GM21447 (cell line): ENCODE results near the gene CCNG2.

Experiments used
- ATAC-seq: cut with Tn5 transposase; IDR thresholded peaks from one replicate; pipeline ENCODE4 v1.9.1; 2021; ENCODE audit not compliant: unreplicated experiment

Gene CCNG2

DNA sequence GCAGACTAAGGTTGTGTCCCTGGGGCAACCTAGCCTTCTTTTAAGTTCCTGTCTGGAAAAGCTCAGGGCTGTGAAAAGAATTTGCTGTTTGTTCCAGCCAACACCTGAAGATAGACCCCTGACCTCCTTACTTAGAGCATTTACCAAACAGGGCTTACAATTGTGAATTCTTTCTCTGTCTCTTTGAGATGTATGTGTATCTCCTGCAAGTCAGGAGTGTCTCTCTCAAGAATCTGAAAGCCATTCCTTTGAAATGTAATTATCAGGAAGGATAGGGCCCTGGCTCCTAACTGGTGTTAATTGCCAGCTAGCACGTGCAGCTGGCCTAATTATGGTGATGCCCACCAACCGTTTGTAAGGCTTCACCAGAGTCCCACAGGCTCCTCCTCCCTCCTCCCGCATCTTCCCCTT lies 18.2 kb downstream of the CCNG2 start:
- ATAC-seq = no peak

DNA sequence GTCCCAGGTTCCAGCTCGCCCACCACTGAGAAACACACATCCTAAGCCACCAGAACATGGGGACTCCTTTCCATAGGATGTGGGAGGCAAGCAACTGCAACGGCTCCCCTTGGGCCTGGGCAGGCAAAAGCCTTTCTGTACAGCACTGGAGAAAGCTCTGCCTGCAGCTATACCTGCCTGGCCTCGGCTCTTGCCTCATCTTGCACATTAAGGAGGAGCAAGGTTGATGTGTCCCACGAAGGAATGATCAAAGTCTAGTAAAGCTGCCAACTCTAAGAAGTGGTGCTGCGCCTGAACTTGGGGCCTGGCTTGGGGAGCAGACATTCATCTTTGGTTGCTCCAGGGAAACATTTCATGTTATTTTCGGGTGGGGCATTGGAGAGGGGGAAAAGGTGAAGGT lies 19.6 kb downstream of the CCNG2 start:
- ATAC-seq = no peak

DNA sequence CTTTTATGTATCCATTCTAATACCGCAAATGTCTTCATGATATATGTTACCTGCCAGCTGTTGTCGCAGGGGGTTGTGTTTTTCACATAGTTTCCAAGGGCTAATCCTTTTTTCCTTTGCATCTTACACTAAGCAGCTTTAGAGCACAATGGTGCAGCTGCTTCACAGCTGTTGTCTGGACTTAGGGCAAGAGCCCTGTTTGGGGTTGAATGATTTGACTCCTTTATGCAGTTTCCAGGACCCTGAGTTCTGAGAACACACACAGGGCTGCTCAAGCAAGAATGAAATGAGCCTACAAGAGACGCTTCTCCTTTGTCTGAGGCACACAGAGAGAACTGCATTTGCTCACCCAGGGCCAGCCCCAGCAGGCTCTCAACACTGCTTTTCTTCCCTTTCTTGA lies 20.2 kb downstream of the CCNG2 start:
- ATAC-seq = no peak

DNA sequence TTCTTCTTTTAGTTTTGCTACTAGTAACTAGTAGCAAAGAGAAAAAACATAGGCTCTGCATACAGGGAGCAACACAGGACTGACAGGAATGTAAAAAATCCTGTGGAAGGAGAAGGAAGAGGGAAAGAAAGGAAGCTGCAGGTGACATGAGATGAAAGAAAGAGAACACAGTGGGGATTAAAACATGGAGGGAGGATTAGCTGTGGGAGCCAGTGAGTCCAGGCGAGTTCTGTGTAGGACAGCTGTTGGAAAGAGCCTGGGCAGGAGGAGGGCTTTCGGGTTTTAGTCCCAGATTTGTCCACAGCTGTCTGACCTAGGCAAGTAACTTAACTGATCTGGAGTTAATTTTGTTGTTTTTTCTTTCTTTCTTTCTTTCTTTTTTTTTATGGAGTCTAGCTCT lies 21.6 kb downstream of the CCNG2 start:
- no peak for ATAC-seq

DNA sequence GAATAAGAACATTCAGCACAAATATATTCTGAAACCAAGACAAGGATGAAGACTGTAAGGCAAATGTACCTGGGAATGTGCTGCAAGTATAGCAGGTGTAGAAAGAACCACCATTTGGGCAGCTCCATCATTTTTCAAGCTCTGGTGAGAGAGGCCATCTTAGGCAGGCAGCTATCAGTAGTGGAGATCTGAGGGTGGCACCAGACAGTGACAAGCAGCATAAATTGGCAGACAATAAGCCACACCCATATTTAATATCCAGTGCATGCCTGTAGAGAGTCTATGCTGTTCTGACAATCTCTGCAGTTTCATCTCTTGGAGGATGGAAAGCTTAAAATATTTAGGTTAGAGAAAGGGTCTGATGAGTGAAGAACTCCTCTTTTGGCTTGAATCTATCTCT lies 22.5 kb downstream of the CCNG2 start:
- ATAC-seq = no peak

DNA sequence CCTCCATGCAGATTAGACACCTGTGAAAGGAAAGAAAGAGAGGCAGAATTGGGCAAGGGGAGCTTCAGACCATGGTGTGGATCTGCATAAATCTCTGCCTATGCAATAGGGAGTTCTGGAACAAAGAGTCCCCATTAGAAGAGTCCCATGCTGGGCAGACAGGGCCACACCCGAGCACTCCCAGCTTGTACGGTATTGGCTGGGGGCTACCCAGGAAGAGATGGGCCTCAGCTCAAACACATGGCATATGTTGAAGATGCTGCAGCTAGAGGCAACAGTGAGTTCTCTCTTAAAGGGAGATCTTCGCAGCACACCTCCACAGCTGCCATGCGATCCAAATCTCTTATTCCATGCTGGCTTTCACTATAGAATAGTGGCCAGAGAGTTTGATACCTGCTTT lies 24.7 kb downstream of the CCNG2 start:
- no peak for ATAC-seq

DNA sequence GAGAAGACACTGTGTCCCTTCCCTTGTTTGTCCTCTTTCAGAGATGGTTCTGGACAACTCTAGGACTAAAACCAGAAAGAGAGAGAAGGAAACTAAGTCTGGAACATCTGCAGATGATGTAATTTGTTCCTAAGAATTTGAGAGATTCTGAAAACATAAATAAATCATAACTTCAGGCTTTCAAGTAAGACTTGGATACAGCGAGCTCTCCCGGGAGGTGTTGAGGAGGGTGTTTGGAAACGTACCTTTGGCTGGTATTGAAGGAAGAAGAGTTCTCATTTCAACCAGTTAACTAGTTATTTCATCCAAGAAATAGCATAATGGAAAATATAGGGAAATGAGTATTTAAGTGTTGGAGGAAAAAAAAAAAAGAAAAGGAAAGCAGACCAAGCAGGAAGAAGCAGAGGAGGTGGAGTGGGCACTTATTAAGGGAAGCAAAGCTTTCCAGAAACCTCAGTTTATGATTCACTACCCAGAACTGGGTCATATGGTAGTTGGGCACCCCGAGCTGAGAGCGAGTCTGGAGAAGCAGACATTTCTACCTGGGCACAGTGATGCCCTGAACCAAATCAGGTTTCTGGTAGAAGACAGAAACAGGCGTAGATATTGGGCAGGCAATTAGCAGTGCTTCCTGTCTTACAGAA lies 26.9 kb downstream of the CCNG2 start:
- no peak for ATAC-seq

DNA sequence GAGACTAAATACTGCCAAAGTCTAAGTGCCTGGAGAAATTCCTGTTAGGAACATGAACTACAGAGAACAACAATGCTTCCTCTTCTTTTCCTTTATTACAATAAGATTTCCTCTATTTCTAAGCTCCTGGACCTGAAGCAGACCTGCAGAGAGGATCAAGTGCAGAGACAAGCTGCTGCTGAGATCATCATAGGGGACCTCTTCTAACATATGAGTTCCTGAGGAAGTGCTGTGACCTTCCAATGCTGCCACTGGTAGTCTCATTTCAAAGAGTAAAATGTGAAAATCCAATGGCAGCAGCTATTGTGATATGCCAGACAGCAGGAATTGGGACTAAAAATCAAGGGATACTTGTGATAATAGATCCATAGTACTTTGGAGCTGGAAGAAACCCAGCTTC lies 28.0 kb downstream of the CCNG2 start:
- no peak for ATAC-seq

DNA sequence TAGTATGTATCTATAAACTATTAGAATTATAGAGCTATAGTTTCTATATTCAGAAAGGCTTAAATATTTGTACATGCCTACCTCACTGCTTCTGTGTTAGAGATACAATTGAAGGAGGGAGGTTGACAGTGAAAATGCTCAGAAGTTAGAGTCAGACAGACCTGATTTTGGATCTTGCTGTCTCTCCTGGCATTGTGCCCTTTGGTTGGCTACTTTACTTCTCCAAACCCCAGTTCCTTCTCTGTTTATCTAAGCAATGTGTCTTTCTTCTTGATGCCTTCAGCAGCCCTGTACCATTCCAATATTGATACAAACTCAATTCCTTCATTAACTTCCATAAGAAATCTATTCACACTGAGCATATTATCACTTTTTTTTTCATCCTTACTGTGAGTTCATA lies 28.7 kb downstream of the CCNG2 start:
- no peak for ATAC-seq

DNA sequence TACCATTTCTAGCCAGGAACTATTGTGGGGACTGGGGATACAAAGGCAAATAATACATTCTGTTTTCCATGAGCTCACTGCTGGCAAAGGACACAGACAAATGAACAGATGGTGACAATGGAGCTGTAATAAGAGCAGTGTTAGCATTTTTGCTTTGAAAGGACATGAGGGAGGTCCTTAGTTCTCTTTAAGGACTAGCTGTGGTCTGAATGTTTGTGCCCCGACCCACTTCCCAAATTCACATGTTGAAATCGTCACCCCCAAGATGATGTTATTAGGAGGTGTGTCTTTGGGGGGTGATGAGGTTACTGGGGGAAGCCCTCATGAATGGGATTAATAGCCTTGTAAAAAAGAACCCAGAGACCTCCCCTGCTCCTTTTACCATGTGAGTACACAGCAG lies 30.3 kb downstream of the CCNG2 start:
- no peak for ATAC-seq

DNA sequence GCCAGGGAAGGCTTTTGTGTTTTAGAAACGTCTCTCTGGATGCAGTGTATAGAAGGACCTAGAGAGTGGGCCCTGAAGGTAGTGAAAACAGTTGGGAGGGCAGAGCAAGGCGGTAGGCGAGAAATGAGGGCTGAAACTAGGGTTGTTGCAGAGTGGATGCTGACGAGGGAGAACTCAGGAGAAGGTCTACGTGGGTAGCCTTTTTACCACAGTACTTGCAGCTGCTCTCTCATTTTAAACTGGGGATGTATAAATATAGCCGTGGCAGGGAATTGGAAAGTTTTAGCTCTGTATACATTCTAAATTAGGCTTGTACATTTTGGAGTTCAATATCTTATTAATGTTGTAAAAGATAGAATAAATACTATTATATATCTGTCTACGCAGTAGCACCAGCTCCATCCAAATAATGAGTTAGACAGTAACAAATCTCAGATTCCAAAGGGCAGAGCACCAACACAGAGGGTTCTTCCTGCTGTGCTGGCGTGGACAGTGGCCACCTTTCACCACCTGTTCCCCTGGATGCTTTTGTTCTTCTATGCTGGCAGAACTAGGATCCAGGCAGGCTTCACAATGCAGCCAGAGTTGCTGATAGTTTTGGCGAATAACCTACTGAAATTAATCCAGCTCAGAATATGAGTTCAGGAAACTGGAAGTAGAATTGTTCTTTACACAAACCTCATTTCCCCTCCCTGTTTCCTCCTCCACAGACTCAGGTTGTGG lies 31.7 kb downstream of the CCNG2 start:
- ATAC-seq = no peak

DNA sequence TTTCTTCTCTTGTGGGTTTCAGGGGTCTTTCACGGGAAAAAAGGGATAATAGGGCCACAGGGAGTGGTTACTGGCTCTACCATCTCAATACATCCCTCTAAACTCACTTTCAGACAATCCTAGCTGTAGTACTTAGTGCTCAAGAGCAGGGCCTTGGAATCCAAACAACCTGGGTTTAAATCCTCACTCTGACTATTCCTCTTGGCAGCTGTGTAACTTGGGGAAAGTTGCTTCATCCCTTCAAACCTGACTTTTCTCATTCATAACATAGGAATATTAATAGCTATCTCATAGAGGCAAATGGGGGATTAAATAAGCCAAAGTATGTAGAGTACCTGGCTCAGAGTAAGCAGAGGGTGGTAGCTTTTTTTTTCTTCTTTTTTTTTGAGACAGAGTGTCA lies 32.4 kb downstream of the CCNG2 start:
- no peak for ATAC-seq

DNA sequence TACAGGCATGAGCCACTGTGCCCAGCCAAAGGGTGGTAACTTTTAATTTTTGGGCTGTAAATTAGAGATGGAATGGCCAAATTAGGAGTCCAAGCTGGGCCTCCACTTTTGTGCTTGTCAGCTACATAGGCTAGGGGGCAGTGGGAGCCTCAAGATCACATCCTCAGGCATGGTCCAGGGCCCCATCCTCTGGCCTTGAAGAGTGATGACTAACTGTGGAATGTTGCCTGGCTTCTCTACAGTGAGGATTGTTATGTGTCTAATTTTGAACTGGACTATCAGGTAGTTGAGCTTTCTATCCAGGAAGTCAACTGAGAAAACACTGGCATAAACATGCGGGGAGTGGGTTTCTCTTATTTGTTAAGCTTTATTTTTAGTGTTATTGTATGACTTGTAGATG lies 33.0 kb downstream of the CCNG2 start:
- ATAC-seq = no peak

DNA sequence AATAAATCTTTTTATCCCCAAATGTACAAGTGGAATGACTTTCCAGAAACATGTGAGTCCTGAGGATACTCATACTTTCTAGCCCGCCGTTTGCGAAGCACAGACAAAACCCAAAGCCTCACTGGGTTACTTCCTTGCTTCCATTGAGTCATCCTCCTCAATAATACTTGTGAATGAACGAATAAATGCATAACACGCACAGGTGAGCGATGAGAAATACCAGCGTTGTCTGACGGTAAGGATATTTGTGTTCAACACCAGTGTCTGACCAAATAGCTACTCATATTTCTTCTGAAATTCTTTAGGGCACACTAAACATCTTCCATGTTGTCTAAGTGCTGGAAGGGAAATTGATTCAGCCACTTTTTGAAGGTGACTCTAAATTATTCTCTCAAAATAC lies 36.0 kb downstream of the CCNG2 start:
- ATAC-seq = no peak

DNA sequence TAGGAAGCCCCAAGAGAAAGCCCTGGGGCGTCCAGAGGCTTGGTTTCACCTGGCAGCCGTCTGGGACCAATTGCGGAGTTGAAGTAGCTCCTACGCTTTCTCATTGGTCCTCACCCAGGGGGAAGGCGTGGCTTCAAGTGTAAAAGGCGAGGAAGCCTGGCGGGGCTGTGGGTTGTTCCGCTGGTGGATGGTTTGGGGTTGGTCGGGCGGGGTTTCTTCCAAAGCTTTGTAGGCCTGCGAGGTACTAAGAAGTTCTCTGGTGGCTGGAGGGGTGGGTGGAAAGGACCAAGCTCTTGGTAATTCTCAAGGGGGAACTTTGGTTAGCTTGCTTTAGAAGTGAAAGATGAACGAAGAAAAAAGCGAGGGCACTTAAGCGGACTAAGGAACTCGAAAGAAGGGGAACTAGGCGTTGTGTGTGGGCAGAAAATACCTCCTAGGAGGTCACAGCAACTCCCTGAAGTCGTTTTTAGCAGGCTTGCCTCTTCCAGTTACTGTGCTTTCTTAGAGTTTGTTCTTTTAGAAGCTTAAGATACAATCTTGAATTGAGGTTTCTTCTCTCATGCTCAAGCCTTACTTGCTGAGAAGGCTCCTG lies 36.6 kb downstream of the CCNG2 start:
- peak; percentile 97 for ATAC-seq

DNA sequence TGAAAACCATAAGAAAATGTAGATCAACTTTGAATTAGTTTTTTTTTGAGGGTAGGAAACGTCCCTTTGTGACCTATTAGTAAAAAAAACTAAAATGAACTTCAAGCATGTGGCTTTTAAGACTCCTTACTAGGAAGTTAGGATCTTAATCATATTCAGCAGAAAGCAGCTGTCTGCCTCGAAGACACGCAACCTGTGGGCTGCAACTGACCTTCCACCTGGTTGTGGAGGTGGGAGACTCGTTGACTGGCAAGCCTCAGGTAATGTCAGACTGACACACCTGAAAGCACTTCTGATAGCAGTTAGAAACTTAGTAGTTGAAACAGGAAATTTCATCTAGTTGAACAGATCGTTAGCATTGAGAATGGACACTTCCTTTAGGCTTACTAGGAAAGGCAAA lies 37.4 kb downstream of the CCNG2 start:
- no peak for ATAC-seq

DNA sequence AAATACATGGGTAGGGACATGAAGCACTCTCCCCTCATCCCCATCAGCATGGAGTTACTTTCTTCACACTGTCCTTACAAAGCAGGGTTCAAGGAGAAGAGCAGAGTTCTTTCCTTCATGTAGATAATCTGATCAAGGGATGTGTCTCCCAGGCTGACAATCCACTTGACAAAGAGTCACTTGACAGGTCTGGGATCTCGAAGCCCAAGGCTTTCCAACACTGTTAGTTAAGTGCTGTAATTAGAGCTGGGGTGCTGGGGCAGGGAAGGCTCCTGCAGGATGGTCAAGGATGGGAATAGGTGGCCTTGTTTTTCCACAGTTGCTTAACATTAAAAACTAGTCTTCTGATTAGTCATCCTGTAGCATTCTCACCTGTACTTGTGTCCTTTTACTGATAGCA lies 38.0 kb downstream of the CCNG2 start:
- ATAC-seq = no peak

DNA sequence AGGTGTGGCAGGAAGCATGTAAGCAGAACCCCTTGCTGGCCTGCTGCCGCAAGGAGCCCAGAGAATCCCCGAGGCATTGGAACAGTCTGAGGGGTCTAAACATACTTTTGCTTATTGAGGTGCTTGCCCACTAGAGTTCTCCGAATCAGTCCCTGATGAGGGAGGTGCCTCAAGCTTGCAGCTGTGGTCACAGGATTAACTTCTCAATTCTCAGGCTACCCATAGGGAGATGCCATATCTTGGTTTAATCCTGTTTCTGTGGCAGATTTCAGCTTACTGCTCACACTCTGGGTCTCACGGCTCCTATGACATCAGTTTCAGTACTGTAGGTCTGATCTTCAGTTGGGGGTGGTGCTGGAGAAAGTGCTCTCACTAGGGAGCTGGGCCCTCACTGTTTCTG lies 39.9 kb downstream of the CCNG2 start:
- ATAC-seq = no peak

DNA sequence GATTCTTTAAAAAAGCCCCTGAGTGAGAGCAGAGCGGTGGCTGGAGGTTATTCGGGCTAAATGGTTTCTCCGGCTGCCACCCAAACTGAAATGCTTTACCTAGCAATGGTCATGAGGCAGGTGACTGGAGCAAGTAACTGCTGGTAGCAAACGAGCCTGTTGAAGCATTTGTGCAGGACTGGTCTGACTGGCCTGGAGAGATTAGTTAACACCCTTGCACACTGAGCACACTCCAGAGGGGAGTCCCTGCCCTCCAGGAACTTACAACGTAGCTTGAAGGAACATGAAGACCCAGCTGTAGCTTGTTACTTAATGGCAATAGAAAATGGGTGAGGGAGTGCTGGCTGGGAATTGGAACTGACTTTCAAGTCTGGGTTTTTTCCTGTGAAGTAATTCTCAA lies 40.4 kb downstream of the CCNG2 start:
- no peak for ATAC-seq

DNA sequence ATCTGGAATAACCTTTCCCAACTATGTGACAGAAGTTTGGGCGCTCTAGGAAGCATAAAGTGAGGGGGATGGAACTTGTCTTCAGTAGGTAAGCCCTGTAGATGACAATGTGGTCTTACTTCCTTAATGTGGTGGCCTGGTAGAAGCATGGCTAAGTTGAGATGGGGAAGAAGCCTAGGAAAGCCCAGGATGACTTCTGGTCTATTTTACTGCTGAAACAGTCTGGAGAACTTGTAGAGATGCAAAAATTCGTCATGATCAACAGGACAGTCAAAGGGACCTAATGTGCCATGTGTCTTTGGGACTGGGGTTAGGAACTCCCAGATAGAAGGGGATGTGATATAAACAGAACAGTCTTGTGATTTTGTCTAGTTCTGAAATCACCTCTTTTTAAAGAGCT lies 40.8 kb downstream of the CCNG2 start:
- no peak for ATAC-seq

DNA sequence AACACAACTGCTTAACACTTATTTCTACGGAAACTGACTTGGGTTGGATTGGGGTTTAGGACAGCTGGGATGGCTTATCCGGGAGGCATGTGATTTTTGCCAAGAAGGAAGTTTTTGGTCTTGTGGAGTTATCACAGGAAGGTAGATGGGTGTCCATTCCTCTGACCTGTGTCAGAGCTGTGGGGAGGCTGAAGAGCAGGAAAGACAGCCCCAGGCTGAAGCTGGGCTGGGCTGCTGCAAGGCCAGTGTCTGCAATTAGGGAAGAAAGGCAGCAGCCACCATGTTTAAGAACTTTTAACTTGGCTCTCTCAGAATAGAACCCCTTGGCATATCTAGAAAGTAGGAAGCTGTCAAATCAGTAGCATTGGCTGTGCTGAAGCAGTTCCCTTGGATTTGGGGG lies 42.3 kb downstream of the CCNG2 start:
- no peak for ATAC-seq

DNA sequence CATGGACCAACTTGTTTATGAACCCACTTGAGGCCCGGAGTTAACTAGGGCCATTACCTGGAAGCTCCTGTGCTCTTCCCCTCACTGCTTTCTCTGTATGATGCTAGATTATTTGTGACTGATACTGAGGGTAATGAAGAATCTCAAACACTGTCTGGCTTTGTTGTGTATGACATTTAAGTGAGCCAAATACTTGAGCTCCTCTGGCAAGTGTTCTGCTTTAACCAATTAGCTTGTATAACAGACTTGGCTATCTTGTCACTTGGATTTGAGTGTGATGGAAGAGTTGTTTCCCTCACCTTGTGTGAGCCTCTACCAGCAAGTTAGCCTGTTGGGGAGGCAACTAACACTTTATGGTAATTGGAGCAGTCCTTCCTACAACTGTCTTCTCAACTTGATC lies 42.7 kb downstream of the CCNG2 start:
- no peak for ATAC-seq

DNA sequence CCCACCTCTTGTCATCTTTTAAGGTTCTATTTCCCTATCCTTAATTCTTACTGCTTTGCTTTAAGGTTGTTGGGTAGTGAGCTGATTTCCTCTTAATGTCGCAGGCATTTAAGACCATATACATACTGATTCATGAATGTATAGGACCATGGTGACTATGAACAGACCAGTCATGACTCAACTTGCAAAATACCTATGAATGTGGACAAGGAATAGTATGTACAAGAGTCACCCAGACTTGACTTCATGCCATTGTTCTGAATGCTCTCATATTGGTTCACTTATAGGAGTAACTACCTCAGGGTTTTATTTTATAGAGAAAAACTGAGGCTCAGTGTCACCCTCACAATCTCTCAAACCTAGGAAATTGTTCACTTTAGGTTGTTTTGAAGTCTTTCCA lies 44.3 kb downstream of the CCNG2 start:
- ATAC-seq = no peak
